Astrocyte of the cerebellum (primary cell): ENCODE measurements around the gene EGFLAM.

Source experiments
- DNase-seq: peaks from one replicate; pipeline ENCODE4 v3.0.0-alpha.2; 2011; ENCODE audit warnings: low read depth
- H3K4me3 ChIP-seq: 2 replicates; pipeline ENCODE4 v1.5.1; 2011; ENCODE audit warnings: mild to moderate bottlenecking, low read depth, low read length, moderate library complexity
- in situ Hi-C: cut with HindIII; loops from 2 replicates; pipeline ENCODE4 v1.10.0; 2017; ENCODE audit warnings: low sequenced_read_pairs
- TF ChIP-seq, protein P1 (sequence below): IDR thresholded peaks from 2 replicates; pipeline ENCODE4 v1.5.1; 2012; ENCODE audit warnings: low read length, low read depth, moderate library complexity, mild to moderate bottlenecking; ENCODE audit errors: missing control alignments

The EGFLAM gene

DNA sequence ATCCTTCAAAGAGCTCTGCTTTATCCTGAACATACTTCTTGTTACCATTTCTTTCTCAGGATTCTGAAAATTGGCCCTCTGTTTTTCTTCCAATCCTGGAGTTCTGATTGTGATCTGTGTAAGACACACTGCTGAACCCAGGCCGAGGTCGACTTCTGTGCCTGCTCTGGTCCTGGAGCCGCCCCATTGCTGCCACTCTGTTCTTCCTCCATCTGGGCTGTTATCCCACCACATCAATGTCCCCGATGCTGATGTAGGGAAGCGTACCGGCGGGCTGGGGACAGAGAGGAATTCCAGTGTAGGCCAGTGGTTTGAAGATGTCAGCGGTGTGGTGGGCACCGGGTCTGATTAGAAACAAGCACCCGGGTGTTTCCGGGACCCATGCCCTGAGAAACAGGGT lies 195.6 kb downstream of the EGFLAM start:
- DNase-seq, result no peak
- no peak overlapping the region for H3K4me3 ChIP-seq
- in situ Hi-C loops, result no loop called here
- TF ChIP-seq, protein P1, sequence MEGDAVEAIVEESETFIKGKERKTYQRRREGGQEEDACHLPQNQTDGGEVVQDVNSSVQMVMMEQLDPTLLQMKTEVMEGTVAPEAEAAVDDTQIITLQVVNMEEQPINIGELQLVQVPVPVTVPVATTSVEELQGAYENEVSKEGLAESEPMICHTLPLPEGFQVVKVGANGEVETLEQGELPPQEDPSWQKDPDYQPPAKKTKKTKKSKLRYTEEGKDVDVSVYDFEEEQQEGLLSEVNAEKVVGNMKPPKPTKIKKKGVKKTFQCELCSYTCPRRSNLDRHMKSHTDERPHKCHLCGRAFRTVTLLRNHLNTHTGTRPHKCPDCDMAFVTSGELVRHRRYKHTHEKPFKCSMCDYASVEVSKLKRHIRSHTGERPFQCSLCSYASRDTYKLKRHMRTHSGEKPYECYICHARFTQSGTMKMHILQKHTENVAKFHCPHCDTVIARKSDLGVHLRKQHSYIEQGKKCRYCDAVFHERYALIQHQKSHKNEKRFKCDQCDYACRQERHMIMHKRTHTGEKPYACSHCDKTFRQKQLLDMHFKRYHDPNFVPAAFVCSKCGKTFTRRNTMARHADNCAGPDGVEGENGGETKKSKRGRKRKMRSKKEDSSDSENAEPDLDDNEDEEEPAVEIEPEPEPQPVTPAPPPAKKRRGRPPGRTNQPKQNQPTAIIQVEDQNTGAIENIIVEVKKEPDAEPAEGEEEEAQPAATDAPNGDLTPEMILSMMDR, result no peak

DNA sequence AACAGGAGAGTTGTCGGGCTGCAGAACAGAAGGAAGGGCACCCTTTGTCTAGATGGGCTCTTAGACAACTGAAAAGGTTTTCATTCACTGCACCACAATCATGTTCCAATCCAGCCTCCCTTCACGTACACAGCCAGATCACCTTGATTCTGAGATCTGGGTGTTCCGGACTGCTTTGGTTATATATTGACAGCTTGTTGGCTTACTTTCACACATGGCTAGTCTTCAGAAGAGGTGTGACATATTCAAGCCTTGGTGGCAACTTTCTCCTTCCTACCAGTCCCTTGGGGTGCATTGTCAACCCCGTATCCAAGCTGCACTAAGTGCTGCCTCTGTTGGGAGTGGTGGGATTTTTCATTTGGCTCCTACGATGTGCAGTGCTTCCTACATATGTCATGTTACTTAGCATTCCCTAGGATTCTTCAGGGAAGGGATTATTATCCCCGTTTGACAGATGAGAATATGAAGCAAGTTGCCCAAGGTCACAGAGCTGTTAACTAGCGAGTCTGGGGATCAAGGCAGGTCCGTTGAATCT lies 197.5 kb downstream of the EGFLAM start:
- TF ChIP-seq, protein P1, result no peak
- no peak for DNase-seq
- no peak overlapping the region for H3K4me3 ChIP-seq
- in situ Hi-C loops, result no loop called here

DNA sequence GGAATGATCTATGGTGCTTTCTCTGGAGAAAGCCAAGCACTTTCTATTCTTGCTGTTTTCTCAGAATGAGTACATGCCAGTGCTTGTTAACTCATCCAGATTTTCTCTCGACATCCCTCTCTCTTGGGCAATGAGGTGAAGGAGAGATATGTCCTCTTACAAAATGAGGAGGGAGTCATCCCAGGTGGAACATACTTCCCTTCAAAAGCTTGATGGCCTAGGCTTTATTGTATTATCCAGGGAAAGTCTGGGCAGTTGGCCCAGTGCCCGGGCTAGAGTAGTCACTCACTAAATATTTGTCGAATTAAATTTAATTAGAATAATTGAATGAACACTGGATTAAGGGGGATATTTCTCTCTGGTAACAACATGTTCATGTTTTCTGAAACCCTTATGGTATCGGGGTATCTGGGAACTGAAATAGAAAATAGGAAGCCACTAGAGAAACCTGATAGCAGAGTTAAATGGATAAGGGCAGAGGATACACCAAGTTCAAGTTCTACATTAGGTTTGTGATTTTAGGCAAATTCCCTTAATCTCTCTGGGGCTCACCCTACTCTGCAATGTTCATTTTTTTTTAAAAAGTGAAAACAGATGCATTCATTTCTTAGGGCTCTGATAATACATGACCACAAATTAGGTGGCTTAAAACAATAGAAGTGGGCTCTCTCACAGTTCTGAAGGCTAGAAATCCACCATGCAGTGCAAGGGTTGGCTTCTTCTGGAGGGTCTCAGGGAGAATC lies 198.5 kb downstream of the EGFLAM start:
- TF ChIP-seq, protein P1, result no peak
- in situ Hi-C loops, result no loop called here
- no peak for DNase-seq
- no peak overlapping the region for H3K4me3 ChIP-seq

DNA sequence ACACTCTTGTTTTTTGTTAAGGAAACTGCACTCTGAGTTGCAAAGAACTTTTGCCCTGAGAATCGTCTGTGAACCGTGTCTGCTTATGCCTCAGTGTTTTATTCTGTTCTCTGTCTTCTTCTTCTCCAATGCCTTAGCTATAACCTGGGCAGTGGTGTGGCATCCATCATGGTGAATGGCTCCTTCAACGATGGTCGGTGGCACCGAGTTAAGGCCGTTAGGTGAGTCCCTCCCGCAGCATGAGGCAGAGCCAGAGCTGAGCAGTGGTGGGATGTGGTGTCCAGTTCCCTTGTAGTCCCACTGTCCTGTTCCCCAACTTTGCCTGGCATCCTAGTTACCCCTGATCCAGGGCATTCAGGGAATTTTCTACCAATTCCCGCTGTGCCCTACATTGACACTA lies 199.8 kb downstream of the EGFLAM start:
- DNase-seq, result no peak
- H3K4me3 ChIP-seq, result no peak overlapping the region
- TF ChIP-seq, protein P1, result no peak
- in situ Hi-C loops, result no loop called here

DNA sequence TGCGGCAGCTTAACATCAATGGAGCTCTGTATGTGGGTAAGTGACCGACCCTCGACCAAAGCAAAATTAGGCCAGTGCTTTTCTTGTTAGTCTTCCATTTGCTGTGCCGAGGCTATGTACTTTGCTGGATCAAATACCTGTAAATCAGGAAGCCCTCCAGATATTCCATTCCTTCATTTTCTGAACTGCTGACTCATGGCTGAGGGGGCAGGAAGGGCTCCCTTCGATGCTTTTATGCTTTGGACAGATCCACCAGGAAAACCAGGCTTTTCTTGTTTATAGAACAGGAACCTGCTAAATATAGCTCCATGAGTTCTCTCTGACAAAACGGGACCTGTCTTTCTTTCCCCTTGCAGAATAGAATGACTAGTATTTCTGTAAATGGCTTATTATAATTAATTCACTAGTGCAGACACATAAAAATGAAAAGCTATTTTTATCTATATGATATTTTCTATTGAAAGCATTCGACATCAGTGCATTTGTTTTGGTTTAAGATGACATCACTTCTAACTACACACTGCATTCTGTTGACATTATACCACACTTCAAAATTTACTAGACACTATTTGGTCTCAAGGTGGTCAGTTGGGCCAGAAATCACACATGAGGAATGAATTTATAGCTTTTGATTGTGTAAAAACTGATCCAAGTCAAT lies 204.7 kb downstream of the EGFLAM start:
- no peak for DNase-seq
- TF ChIP-seq, protein P1, result no peak
- in situ Hi-C loops, result no loop called here
- H3K4me3 ChIP-seq, result no peak overlapping the region

DNA sequence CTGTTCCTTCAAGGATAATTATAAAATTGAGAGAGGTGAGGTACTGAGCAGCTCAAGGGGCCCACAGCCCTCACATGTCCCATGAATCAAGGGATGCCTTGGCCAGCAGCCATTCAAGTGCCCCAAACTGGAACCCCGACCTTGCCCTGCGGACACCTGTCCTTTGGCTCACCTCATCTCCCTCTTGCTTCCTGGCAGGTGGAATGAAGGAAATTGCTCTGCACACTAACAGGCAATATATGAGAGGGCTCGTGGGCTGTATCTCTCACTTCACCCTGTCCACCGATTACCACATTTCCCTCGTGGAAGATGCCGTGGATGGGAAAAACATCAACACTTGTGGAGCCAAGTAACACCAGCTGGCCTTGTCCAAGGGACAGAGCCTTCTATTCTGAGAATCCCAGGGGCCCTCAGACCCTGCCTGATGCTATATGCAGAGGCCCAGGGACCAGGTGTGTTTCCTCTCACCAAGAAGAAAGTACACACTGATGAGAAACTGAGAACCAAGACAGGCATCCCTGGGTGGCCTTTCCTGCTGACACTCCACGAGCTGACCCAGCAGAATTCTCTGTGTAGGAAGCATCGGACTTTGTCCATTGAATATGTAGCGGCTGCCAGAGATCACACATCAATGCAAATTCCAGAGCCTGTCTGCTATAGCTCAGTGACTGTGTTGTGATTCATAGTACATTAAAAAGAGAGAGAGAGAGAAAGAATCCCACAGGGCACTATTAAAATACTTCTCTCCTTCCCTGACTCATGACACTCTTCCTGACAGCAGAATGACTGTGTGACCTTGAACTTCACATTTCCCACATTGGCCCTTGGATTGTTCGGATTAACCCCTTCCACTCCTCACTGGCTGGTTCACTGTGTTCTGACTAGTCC lies 205.5 kb downstream of the EGFLAM start:
- TF ChIP-seq, protein P1, result no peak
- in situ Hi-C loops, result no loop called here
- peak; percentile 69 for DNase-seq
- no peak overlapping the region for H3K4me3 ChIP-seq
